ENCODE results near the gene PRDM2. TPM values are rescaled to one million over a fixed set of nuclear protein-coding genes. Genes with fewer than 3 reads are reported as not detected.

PRDM2 gene
- total and polyA plus RNA-seq, 2 donors (not counting 1 experiment from before 2014, with no cell fraction given): 9.1 to 11.6 TPM

GRCh38 chr1:13780780-13781179 lies 80.8 kb downstream of the PRDM2 start:
- H3K4me2 ChIP-seq (ENCODE audit: extremely low read depth, insufficient read depth, low read length): no peak overlapping the region
- H3K27ac ChIP-seq (ENCODE audit: insufficient read depth, low read length): no peak overlapping the region
- no peaks in the 10 kb centered on the region for H3K9me3 ChIP-seq (ENCODE audit: control insufficient read depth, insufficient read depth, low read depth, low read length)
- H3K27me3 ChIP-seq (ENCODE audit: control insufficient read depth, insufficient read depth, low read length): no peaks in the 10 kb centered on the region
- H4K20me1 ChIP-seq (ENCODE audit: control insufficient read depth, extremely low read depth, insufficient read depth, low read length): no peaks in the 10 kb centered on the region
- H3K9ac ChIP-seq (ENCODE audit: insufficient read depth, low read length): no peak overlapping the region
- no peak overlapping the region for H2AFZ ChIP-seq (ENCODE audit: low read length)
- H3K4me1 ChIP-seq (ENCODE audit: control insufficient read depth, extremely low read depth, insufficient read depth, low read length): peaks cover 16% of the 10 kb centered on the region
- DNase-seq (ENCODE audit: low read depth in 2 of 2): no peak
- H3K79me2 ChIP-seq (ENCODE audit: control insufficient read depth, insufficient read depth, low read length): peaks cover 35% of the 10 kb centered on the region
- TF ChIP-seq EZH2 (IDR thresholded peaks at IDR 0.05; ENCODE audit: low read length, missing control alignments) (no peak), CTCF (conservative IDR thresholded peaks at IDR 0.05 in 1 of 2, IDR thresholded peaks at IDR 0.05 in 1 of 2; ENCODE audit: low read depth in 1 of 2, low read length in 2 of 2) (no peak)
- no peak overlapping the region for H3K4me3 ChIP-seq (replicated peaks in 1 of 4; ENCODE audit: control extremely low read depth in 1 of 4, insufficient read depth in 1 of 4, low read depth in 3 of 4, low read length in 4 of 4)
- H3K36me3 ChIP-seq (ENCODE audit: control insufficient read depth, insufficient read depth, low read length): peaks cover 6% of the 10 kb centered on the region

- no peaks in the 10 kb centered on the region for H4K20me1 ChIP-seq (ENCODE audit: control insufficient read depth, extremely low read depth, insufficient read depth, low read length)
- peaks cover 5% of the 10 kb centered on the region for H3K36me3 ChIP-seq (ENCODE audit: control insufficient read depth, insufficient read depth, low read length)
- H3K4me3 ChIP-seq (replicated peaks in 1 of 4; ENCODE audit: control extremely low read depth in 1 of 4, insufficient read depth in 1 of 4, low read depth in 3 of 4, low read length in 4 of 4): no peak overlapping the region
- H3K27ac ChIP-seq (ENCODE audit: insufficient read depth, low read length): no peak overlapping the region
- TF ChIP-seq EZH2 (IDR thresholded peaks at IDR 0.05; ENCODE audit: low read length, missing control alignments): no peak
- TF ChIP-seq CTCF (conservative IDR thresholded peaks at IDR 0.05 in 1 of 2, IDR thresholded peaks at IDR 0.05 in 1 of 2; ENCODE audit: low read depth in 1 of 2, low read length in 2 of 2): no peak
- H2AFZ ChIP-seq (ENCODE audit: low read length): no peak overlapping the region
- DNase-seq (ENCODE audit: low read depth in 2 of 2): no peak
- H3K9ac ChIP-seq (ENCODE audit: insufficient read depth, low read length): no peak overlapping the region
- no peaks in the 10 kb centered on the region for H3K27me3 ChIP-seq (ENCODE audit: control insufficient read depth, insufficient read depth, low read length)
- H3K9me3 ChIP-seq (ENCODE audit: control insufficient read depth, insufficient read depth, low read depth, low read length): no peaks in the 10 kb centered on the region
- H3K4me2 ChIP-seq (ENCODE audit: extremely low read depth, insufficient read depth, low read length): no peak overlapping the region
- H3K4me1 ChIP-seq (ENCODE audit: control insufficient read depth, extremely low read depth, insufficient read depth, low read length): peaks cover 16% of the 10 kb centered on the region
- H3K79me2 ChIP-seq (ENCODE audit: control insufficient read depth, insufficient read depth, low read length): peaks cover 39% of the 10 kb centered on the region
Observed at GRCh38 chr1:13781228-13781627, 81.2 kb downstream of the PRDM2 start.

- no peak overlapping the region for H2AFZ ChIP-seq (ENCODE audit: low read length)
- H3K36me3 ChIP-seq (ENCODE audit: control insufficient read depth, insufficient read depth, low read length): peaks cover 2% of the 10 kb centered on the region
- H3K9ac ChIP-seq (ENCODE audit: insufficient read depth, low read length): no peak overlapping the region
- no peaks in the 10 kb centered on the region for H4K20me1 ChIP-seq (ENCODE audit: control insufficient read depth, extremely low read depth, insufficient read depth, low read length)
- H3K27me3 ChIP-seq (ENCODE audit: control insufficient read depth, insufficient read depth, low read length): no peaks in the 10 kb centered on the region
- peak overlapping the region; percentile 62 for H3K27ac ChIP-seq (ENCODE audit: insufficient read depth, low read length)
- no peak for TF ChIP-seq EZH2 (IDR thresholded peaks at IDR 0.05; ENCODE audit: low read length, missing control alignments)
- DNase-seq (ENCODE audit: low read depth in 2 of 2): peak; percentile 82 to 83
- peaks cover 45% of the 10 kb centered on the region for H3K79me2 ChIP-seq (ENCODE audit: control insufficient read depth, insufficient read depth, low read length)
- no peaks in the 10 kb centered on the region for H3K9me3 ChIP-seq (ENCODE audit: control insufficient read depth, insufficient read depth, low read depth, low read length)
- H3K4me3 ChIP-seq (replicated peaks in 1 of 4; ENCODE audit: control extremely low read depth in 1 of 4, insufficient read depth in 1 of 4, low read depth in 3 of 4, low read length in 4 of 4): peak overlapping the region in 3 of 4 experiments; percentile 14 to 45 (median 14)
- H3K4me2 ChIP-seq (ENCODE audit: extremely low read depth, insufficient read depth, low read length): peak overlapping the region; percentile 85
- H3K4me1 ChIP-seq (ENCODE audit: control insufficient read depth, extremely low read depth, insufficient read depth, low read length): peaks cover 16% of the 10 kb centered on the region
Observed at GRCh38 chr1:13781907-13782633, 82.1 kb downstream of the PRDM2 start.
